Cardiac septum (tissue), 1 donor: Measurements from ENCODE around the gene MOB2. TPM values are rescaled to one million over a fixed set of nuclear protein-coding genes. Genes with fewer than 3 reads are reported as not detected.
"Not testable (repeated sequence)": the region's sequence is repeated elsewhere in the genome, so short reads cannot be mapped to it uniquely, and the experiment has no call there.

ENCODE experiments used
- DNase-seq: peaks from one replicate; pipeline ENCODE4 v3.0.0-alpha.2; 2020; ENCODE audit warnings: low spot score
- intact Hi-C: fragments of 100-400 bp; cut with DNase I; formaldehyde crosslinking; loops from one replicate; pipeline ENCODE4 v1.14.0; 2022
- total RNA-seq: library from RNA; stranded (reverse); fragmentation: NEBNext Ultra II Directional; extraction: Animal tissue kit (Norgen Biotek cat#: 25700); gene quantifications from one replicate; pipeline ENCODE4 v1.2.1, GENCODE V29; 2021
- donor health status: DM: no; HTN: no; CAD: no.

MOB2 gene
- total RNA-seq, 1 donor from 2014 or later, result 48.5 TPM

DNA sequence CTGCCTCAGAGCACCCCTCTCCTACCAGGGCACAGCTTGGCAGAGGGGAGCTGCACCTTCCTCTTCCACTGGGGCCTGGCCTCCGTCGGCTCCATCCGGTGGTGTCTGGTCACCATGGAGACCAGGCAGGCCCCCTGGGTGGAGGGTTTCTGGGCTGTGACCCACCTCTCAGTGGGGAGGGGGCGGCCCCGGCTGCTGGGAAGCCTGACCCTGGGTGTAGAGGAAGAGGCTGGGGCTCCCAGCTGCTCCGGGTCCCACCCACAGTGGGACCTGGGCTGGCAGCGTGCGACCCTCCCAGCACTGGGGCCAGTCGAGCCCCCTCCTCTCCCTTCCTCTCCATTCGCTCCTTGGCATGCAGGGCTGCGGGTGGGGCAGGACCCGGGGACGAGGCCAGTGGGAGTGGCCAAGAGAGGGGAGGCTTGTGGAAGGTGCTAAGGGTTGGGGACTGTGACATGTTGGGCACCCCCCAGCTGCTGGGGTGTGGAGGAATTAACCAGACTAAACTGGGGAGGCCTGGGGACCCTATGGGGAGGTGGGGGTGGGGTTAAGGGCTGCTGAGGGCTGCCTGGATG is 50.0 kb downstream of the MOB2 start:
- intact Hi-C loops, result loop anchor here (5.0 kb wide), 1 partner anchor 51 kb away; the partner anchor contains the start of gene MOB2
- no peak for DNase-seq

DNA sequence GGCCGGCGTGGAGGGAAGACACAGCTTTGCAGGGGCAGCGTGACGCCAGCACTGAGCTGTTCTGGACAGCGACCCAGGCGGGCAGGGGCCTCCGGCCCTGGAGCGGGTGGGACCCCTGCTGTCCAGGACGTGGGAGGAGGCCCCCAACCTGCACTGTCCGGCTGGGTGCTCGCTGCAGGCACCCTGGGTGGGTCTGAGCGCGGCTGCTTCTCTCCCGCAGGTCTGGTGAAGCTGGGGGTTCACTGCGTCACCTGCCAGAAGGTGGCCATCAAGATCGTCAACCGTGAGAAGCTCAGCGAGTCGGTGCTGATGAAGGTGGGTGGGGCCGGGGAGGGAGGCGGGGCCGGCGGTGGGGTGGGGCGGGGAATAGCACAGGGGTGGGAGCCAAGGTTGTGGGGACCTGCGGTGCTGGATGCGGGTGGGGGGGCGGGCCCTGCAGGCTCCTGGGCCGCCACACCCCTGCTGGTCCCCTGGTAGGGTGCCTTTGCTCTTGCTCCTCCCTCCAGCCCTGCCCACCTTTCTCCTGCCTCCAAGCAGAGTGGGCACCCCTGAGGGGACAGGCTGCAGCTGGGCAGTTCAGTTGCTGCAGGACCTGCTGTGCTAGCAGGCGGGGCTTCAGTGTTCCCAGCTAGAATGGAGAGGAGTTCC is 50.6 kb downstream of the MOB2 start:
- DNase-seq, result no peak
- intact Hi-C loops, result loop anchor here (5.0 kb wide), 1 partner anchor 51 kb away; the partner anchor contains the start of gene MOB2

GRCh38 chr11:1435479-1435819 is 51.1 kb downstream of the MOB2 start:
- intact Hi-C loops, result loop anchor here (5.0 kb wide), 1 partner anchor 52 kb away; the partner anchor contains the start of gene MOB2
- not testable (repeated sequence) for DNase-seq

DNA sequence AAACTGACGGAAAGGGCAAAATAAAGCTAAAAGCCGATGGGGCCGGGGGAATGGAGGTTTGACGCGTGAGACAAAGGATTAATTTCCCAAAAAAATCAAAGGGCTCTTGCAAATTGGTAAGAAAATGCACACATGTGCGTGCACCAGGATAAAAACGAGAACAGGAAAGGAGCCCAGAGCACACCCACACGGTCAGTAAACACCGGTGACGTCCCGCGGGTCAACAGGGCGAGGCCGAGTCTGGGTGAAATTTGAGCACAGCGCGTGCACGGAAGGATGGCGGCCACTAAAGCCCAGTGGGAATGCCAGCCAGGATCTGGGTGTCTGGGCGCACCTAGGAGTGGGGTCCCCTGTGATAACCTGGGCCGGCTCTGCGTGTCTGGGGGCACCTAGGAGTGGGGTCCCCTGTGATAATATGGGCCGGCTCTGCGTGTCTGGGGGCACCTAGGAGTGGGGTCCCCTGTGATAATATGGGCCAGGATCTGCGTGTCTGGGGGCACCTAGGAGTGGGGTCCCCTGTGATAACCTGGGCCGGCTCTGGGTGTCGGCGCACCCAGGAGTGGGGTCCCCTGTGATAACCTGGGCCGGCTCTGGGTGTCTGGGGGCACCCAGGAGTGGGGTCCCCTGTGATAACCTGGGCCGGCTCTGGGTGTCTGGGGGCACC is 52.5 kb downstream of the MOB2 start:
- DNase-seq, result no peak
- intact Hi-C loops, result no loop called here

DNA sequence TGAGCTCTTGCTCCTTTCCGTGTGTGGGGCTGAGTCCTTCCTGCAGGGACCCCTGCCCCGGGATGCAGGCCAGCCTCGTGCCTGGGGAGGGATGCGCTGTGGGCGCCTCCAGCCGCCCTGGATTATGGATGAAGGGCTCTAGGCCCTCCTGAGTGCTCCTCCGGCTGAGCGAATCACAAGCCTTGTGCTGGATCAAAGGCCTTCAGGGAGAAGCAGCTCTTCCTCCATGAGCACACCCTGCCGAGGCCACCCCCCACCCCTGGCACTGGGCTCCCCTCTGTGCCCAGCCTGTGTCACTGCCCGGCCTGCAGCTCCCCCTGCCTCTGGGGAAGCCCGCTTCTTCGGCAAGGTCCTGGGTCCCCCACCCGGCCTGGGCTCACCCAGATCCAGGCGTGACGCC is 53.0 kb downstream of the MOB2 start:
- DNase-seq, result no peak
- intact Hi-C loops, result no loop called here

- intact Hi-C loops, result no loop called here
- DNase-seq, result no peak
Observed at GRCh38 chr11:1428762-1429316, 57.7 kb downstream of the MOB2 start.

GRCh38 chr11:1425439-1425838 is 61.1 kb downstream of the MOB2 start:
- intact Hi-C loops, result no loop called here

GRCh38 chr11:1425006-1425405 is 61.6 kb downstream of the MOB2 start:
- intact Hi-C loops, result no loop called here
- DNase-seq, result no peak

More at GRCh38 chr11:1425439-1425838, 61.1 kb downstream of the MOB2 start:
- DNase-seq, result no peak

- intact Hi-C loops, DNase-seq: not testable (repeated sequence)
Observed at GRCh38 chr11:1423406-1423805, 63.2 kb downstream of the MOB2 start.

GRCh38 chr11:1422981-1423380 is 63.6 kb downstream of the MOB2 start:
- no peak for DNase-seq
- intact Hi-C loops, result no loop called here

GRCh38 chr11:1422481-1422880 is 64.1 kb downstream of the MOB2 start:
- intact Hi-C loops, result no loop called here
- no peak for DNase-seq

GRCh38 chr11:1421291-1421690 is 65.3 kb downstream of the MOB2 start:
- intact Hi-C loops, result no loop called here

DNA sequence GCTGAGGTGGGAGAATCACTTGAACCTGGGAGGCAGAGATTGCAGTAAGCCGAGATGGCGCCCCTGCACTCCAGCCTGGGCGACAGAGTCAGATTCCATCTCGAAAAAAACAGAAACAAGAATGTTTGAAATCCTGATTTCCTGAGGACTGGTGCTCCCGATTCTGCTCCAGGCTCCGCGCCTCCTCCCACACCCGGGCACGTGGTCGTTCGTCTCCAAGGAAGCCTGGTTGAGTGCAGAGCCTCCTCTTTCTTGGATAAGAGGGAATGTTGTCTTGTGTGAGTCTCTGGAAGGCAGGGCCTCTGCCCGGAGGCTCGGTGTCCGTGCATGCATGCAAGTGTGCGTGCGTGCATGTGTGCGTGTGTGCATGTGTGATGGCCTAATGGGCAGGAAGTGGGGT is 66.8 kb downstream of the MOB2 start:
- intact Hi-C loops, result no loop called here
- no peak for DNase-seq

More at GRCh38 chr11:1421291-1421690, 65.3 kb downstream of the MOB2 start:
- DNase-seq, result no peak

Other genes with a start within 250 kb of the MOB2 start
- gene TOLLIP, start 177.1 kb downstream of the MOB2 start, total RNA-seq, result 46.9 TPM
- gene BRSK2, start 96.8 kb downstream of the MOB2 start, total RNA-seq, result 0.16 TPM
- gene DUSP8, start 85.5 kb upstream of the MOB2 start, total RNA-seq, result 36.9 TPM
- not detected for gene KRTAP5-1, start 98.5 kb upstream of the MOB2 start, total RNA-seq
- gene KRTAP5-2, start 111.5 kb upstream of the MOB2 start, total RNA-seq, result not detected
- not detected for gene KRTAP5-3, start 121.7 kb upstream of the MOB2 start, total RNA-seq
- gene KRTAP5-4, start 135.4 kb upstream of the MOB2 start, total RNA-seq, result not detected
- not detected for gene KRTAP5-5, start 143.0 kb upstream of the MOB2 start, total RNA-seq
- gene KRTAP5-6, start 210.4 kb upstream of the MOB2 start, total RNA-seq, result not detected